Measurements from ENCODE around the gene QRFP. TPM values are rescaled to one million over a fixed set of nuclear protein-coding genes. Genes with fewer than 3 reads are reported as not detected.
A peak's percentile ranks its signal among the peaks of the same experiment; 100 is the strongest.

The QRFP gene
- total RNA-seq, 1 experiment from 2014 or later, result not detected

DNA sequence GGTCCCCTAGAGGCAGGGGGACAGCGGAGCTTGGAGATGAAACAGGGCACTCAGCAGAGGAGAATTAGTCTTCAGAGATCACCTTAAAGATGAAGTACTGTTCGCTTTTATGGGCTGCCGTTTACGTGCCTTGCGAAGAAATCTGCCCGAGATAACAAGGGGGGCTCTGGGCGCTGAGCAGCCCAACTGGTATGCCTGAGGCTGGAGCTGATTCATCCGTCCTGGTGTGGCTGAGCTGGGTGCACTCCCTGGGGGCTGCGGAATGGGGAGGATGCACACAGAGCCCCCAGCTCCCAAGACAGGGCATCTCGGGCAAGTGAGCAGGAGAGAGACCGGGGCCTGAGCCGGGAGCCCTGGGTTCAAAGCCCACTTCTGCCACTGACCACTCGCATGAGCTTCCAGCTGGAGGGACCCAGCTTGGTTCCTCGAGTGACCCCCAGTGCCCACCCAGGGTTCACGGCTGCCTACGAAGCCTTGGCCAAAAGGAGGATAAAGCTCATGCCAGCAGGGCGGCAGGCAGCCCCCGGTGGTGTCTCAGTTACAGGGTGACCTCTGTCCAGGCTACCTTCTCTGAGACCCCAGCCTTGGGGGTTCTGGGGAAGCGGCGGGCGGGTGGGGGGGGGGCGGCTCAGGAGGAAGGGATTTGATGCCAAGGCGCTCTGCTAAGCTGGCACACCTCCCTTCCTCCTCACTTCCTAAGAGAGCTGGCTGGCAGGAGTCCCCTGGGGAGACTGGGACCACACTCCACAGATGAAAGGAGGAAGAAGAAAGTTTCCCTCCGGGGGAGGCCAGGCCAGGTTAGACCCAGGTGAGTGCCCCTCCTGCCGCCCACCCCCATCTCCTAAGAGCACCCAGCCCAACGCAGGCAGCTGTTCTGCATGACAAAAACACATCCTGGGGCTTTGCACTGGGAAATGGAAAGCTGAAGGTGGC, 36.8 kb upstream of the QRFP start:
- peak; percentile 96 for DNase-seq (ENCODE audit: low read depth)

GRCh38 chr9:130932255-130933079, 35.9 kb upstream of the QRFP start:
- DNase-seq (ENCODE audit: low read depth), result peak; percentile 88

DNA sequence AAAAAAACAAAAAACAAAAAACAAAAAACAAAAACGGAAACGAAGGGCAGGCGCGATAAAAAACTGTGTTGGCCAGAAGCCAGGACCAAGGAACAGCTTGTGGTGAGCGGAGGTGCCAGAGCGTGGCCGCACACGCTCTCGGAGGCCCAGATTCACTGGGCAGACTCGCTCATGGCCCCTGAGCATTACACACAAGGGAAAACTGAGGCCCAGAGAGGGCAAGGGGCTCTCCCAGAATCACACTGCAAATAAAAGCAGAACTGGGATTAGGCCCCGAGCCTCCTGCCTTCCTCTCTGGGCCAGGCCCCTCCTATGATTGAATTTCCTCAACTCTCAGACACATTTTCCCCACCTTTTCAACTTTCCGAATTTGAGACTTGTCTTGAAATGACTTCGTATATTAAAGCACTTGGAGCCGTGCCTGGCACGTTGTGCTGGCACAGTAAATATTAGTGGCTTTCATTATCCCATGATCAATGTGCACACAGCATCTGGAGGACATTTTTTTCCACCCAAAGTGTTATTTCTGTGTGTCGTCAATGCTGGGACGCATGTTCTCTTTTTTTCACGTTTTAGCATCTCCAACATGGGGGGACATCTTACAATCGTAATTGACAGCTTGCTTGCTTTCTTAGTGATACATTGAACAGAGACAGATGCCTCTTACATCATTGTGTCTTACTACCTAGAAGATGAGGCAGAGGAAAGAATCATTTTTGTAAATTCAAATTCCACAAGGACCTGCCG, 35.1 kb upstream of the QRFP start:
- no peak for DNase-seq (ENCODE audit: low read depth)

DNA sequence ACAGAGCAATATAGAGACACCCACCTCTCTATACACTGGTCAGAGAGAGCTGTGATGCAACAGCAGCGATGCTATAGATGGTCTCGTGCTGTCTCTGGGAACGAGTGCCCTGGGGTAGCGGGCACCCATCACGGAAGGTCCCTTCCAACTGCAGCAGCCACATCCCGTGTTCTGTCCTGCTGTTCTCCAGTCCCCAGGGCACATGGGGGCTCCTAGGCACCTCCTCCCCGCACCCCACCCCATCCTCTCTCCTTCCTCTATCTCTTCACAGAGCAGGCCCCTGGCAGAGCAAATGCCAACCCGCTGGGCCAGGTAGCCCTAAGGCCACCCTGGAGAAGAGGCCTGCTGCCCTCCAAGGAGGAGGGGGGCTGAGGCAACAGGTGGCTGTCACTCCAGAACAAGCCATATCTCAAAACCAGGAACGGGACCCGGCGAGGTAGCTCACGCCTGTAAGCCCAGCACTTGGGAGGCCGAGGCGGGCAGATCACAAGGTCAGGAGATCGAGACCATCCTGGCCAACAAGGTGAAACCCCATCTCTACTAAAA, 34.3 kb upstream of the QRFP start:
- DNase-seq (ENCODE audit: low read depth), result no peak

GRCh38 chr9:130930132-130930803, 33.7 kb upstream of the QRFP start:
- DNase-seq (ENCODE audit: low read depth), result no peak

DNA sequence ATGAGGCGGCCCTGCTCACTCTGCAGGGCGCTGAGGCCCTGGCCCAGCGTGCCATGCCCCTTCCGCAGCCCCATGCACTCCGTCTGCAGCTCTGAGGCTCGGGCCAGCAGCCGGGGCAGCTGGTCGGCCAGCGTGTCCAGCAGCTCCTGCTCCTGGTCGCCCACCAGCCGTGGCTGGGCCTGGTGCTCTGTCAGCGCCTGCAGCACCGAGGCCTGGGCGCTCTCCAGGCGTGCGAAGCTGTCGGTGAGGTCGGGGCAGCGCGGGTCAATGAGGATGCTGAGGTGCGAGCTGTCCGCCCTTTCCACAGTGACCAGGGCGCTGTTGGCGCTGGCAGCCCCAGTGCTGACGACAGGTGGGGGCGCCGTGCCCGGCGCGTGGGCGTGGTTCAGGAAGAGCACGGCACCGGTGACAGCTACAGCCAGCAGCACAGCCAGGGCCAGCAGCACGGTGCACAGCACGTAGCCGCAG, 33.0 kb upstream of the QRFP start:
- no peak for DNase-seq (ENCODE audit: low read depth)

- peak; percentile 93 for DNase-seq (ENCODE audit: low read depth)
These were observed 31.6 kb upstream of the QRFP start for GRCh38 chr9:130927995-130928900.

DNA sequence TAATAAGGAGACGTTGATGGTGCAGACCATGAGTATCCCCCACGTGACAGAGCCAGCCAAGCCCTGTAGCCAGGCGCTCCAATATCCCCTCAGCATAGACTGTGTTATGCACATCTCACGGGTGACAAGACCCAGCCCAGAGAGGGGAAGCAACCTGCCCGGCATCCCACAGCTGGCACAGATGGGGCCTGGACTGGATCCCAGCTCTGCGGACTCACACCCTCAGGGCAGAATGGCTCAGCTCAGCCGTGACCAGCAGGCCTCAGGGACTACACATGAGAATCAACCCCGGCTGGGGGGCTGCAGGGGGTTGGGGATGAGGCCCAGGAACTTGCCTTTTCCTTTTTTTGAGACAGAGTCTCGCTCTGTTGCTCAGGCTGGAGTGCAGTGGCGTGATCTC, 30.7 kb upstream of the QRFP start:
- DNase-seq (ENCODE audit: low read depth), result peak; percentile 63

GRCh38 chr9:130925050-130925678, 28.6 kb upstream of the QRFP start:
- no peak for DNase-seq (ENCODE audit: low read depth)

- no peak for DNase-seq (ENCODE audit: low read depth)
These were observed 27.8 kb upstream of the QRFP start for GRCh38 chr9:130924448-130924788.

DNA sequence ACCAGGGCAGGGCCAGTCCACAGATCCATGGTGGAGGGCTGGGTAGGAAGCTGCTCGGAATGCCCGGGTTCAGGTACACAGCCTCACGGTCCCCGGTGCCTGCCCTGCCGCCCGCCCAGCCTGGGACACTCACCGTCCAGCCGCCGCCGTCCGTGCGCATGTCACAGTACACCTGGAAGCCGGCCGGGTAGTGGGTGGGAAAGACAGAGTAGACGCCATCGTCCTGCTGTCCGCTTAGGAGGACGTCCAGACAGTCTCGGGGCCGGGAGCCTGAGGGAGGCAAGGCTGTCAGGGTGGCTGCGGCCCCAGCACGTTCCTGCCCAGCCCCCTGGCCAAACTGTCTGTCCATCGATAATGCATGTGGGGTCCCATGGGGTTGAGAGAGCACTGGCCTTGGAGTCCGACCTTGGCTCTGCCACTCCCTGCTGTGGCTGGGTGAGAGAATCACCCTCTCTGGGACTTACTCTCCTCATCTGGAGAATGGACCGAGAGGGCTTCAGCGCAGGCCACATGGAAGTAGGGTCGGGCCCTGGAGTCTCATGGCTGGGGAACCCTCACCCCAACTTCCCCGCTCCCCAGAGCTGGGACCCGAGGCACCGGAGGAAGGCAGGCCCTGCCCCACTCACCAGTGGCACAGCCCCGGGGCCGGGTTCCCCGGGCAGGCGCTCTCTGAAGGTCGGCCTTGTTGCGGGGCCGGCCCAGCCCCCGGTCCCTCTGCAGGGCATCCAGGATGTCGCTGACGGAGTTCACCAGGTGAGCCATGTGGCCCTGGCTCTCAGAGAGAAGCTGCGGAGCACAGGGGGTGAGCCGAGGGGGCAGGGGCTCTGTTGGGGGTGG, 27.2 kb upstream of the QRFP start:
- DNase-seq (ENCODE audit: low read depth), result no peak

GRCh38 chr9:130922893-130923610, 26.4 kb upstream of the QRFP start:
- no peak for DNase-seq (ENCODE audit: low read depth)

GRCh38 chr9:130921989-130922892, 25.6 kb upstream of the QRFP start:
- no peak for DNase-seq (ENCODE audit: low read depth)

DNA sequence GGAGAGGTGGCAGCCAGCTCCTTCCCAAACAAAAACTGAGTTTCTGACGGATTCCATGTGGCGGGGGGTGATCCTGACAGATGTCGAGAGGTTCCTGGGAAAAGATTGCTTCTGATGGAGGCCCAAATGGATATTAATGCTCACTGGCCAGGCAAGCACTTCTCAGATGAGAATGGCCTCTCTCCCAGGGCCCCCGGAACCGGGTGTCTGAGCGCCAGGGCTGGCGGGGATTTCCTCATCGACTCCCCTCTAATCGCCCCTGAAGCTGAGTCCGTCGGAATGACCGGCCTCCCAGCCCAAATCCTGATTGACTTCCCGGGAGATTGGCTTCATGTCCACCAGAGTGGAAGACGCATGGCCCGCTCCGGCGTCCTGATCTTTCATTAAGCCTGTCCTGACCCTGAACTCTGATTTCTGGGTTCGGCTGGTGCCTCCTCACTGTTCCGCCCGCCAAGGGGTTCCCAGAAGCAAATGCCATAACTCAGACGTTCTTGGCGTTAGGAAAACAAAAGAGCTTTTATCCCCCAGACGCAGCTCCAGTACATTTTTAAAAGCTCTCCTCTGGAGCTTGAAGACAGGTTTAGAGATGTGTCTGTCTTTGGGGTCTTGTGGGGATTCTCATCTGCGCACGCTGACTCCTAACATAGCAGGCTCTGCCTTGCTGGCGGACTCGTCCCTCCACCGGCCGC, 24.8 kb upstream of the QRFP start:
- DNase-seq (ENCODE audit: low read depth), result no peak

DNA sequence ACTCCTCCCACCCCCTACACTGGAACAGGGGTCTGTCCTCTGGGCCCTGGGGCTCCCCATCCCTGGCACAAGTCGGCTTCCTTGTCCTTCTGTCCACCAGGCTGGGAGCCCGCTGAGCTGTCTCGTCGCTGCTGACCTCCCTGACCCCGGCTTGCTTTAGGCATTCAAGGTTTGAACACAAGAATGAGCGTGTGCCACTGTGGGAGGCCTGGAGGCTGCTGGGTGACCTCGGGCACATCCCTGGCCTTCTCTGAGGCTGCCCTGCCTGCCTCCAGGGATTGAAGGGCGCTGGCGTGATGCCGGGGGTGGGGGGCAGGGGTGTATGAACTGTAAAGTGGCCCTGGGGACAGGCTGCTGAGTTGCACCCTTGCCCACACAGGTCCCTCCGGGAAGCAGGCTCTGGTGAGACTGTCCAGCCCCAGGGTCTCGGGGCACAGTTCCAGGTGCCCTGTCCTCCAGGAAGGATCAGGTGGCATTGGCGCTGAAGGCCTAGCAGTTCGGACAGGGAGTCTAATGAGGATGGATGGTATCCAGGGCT, 24.2 kb upstream of the QRFP start:
- no peak for DNase-seq (ENCODE audit: low read depth)

DNA sequence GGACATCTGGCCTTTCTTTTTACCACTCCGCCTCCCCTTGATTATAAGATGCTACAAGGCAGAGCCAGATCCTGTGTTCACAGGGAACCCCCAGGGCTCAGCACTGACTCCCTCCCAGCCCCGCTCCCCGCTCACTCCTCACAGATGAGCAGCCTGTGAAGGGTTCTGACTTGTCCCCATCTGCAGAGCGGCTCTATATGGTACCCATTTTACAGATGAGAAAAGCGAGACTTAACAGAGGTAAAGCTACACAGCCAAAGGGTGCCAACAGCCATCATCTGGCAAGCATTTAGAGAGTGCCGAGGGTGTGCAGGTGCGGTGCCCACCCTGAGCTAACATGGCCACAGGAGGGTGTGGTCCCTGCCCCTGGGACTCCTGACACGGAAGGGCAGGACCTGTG, 23.6 kb upstream of the QRFP start:
- no peak for DNase-seq (ENCODE audit: low read depth)
